SH-SY5Y (cell line): ENCODE results near the gene OXT.

ENCODE experiments used
- GATA2 ChIP-seq: IDR thresholded peaks from 2 replicates; pipeline ENCODE4 v1.6.1; 2011; ENCODE audit warnings: mild to moderate bottlenecking, low read depth, low read length
- GATA3 ChIP-seq: IDR thresholded peaks from 2 replicates; pipeline ENCODE4 v1.6.1; 2011; ENCODE audit warnings: low read depth, mild to moderate bottlenecking, low read length, moderate library complexity

GRCh38 chr20:3068986-3069900 lies 2.2 kb upstream of the OXT start:
- TF ChIP-seq GATA2 (no peak), GATA3 (no peak)
